ENCODE results near the gene SETD1A.

DNA sequence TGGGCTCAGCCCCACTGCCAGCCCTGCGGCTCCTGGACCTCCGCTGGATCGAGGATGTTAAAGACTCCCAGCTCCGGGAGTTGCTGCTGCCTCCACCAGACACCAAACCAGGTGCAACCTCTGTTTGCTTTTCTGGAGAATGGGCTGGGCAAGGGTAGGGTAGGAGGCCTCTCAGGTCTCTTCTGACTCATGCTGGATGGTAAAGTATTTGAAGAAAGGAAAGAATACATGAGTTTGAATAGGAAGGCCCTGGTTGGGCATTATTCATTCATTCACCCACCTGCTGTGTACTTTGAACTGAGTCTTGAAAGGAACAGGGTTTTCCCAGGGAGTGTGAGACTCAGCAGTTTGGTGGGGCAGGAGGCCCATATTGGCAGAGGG, 15.1 kb upstream of the SETD1A start:
- TF ChIP-seq, protein P1, sequence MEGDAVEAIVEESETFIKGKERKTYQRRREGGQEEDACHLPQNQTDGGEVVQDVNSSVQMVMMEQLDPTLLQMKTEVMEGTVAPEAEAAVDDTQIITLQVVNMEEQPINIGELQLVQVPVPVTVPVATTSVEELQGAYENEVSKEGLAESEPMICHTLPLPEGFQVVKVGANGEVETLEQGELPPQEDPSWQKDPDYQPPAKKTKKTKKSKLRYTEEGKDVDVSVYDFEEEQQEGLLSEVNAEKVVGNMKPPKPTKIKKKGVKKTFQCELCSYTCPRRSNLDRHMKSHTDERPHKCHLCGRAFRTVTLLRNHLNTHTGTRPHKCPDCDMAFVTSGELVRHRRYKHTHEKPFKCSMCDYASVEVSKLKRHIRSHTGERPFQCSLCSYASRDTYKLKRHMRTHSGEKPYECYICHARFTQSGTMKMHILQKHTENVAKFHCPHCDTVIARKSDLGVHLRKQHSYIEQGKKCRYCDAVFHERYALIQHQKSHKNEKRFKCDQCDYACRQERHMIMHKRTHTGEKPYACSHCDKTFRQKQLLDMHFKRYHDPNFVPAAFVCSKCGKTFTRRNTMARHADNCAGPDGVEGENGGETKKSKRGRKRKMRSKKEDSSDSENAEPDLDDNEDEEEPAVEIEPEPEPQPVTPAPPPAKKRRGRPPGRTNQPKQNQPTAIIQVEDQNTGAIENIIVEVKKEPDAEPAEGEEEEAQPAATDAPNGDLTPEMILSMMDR (IDR thresholded peaks at IDR 0.05), result no peak
- TF ChIP-seq EZH2phosphoT487 (IDR thresholded peaks at IDR 0.05) (no peak), EZH2 (IDR thresholded peaks at IDR 0.05) (no peak)
